Lung microvascular endothelial cell (primary cell): ENCODE measurements around the gene OPCML. TPM values are rescaled to one million over a fixed set of nuclear protein-coding genes. Genes with fewer than 3 reads are reported as not detected.

Source experiments
- DNase-seq, 2 donors: peaks; one replicate each; pipeline versions ENCODE4 v3.0.0 to v3.0.0-alpha.2; 2010; ENCODE audit warnings: low read depth in 2 of 2
- total RNA-seq: library from RNA; depleted of rRNA; stranded (reverse); fragments of >200 nt; gene quantifications from 2 replicates; pipeline ENCODE4 v1.2.1, GENCODE V29; 2014

Gene OPCML
- total RNA-seq, 1 donor from 2014 or later = not detected

- DNase-seq = no peak
Measured at GRCh38 chr11:132636523-132636922, 895.8 kb downstream of the OPCML start.

DNA sequence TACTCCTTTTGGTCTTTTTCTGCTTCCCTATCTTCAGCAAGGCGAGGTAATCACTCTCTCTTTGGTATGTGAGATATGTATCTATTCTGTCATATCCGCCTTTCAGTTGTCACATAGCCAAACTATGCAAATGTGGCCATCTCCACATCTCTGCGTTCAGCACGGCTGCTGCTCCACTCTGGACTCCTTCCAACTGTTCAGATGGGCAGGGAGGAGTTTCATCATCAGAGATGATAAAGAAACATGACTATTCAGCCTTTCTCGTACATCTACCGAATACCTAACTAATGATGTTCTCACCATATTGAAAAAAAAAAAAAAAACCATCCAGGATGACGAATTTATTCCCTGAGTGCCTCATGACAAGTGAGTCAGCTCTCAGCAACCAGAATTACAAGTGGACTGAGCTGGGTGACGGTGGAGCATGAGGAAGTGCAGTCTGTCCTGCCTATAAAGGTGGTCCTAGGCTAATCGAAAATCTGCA lies 899.6 kb downstream of the OPCML start:
- peak; percentile 52 to 87 for DNase-seq

- no peak for DNase-seq
Measured at GRCh38 chr11:132631989-132632388, 900.3 kb downstream of the OPCML start.

DNA sequence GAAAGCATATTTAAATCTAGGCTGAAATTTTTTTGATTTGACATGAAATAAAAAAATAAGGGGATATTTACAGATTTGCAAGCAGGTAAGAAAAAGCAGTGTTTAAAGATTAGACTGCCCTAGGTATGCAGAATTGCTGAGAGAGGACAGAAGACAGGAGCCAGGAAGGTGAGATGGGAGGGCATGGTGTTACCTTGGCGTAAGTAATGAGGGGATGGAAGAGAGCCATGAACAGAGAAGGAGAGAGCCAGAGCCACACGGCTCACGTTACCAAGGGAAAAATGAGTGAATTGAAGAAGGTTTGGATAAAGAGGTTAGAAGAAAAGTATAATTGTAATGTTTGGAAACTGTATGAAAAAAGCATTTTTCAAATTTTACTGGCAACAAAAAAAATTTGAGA lies 904.3 kb downstream of the OPCML start:
- DNase-seq = no peak

- DNase-seq = no peak
Measured at GRCh38 chr11:132626446-132626845, 905.9 kb downstream of the OPCML start.

GRCh38 chr11:132623511-132623910 lies 908.8 kb downstream of the OPCML start:
- no peak for DNase-seq

DNA sequence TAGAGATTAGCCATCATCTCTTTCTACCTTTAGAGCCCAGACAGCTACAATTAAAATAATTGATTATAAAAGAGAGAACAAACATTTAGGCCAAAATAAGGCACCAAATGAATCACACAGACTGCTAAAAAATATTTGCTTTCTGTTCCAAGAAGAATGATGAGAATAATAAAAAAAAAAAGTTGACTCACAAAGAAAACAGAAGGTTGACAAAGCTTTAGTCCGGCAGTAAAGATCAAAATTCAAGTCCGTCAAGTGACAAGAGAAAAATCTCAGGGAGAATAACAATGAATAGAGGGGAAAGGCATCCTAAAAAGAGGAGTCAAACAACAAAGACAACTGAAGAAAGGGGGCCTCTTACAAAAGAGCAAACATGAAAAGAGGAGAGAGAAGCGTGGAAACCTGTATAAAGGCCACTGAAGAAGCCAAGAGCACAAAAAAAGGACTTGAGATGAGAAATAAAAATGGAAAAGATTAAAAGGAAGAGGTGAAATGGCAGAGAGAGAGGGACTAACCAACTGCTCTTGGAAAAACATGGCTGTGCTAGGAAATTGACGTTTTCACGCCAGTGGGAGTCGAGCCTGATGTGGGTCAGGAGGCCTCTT lies 910.2 kb downstream of the OPCML start:
- no peak for DNase-seq

DNA sequence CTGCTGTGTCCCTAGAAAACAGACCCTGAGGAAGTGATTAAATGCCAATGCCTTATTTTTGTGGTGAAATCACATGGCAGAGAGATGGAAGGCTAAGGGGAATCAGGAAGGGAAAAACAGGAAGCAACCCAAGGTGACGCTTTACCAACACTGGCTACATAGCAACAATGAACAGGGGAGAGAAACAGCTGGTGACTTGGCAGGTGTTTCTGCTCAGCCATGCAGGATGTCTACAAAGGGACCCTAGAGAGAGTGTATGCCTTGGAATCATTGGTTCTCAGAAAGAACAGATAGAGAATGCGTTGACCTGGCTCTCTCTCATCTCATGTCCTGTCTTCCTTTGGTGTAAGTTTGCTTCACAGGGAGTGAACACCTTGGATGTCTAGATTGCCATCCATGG lies 911.9 kb downstream of the OPCML start:
- DNase-seq = peak in 1 of 2 donors; percentile 14

GRCh38 chr11:132610791-132611190 lies 921.5 kb downstream of the OPCML start:
- no peak for DNase-seq

GRCh38 chr11:132610216-132610615 lies 922.1 kb downstream of the OPCML start:
- no peak for DNase-seq

GRCh38 chr11:132607575-132607974 lies 924.7 kb downstream of the OPCML start:
- DNase-seq = no peak

DNA sequence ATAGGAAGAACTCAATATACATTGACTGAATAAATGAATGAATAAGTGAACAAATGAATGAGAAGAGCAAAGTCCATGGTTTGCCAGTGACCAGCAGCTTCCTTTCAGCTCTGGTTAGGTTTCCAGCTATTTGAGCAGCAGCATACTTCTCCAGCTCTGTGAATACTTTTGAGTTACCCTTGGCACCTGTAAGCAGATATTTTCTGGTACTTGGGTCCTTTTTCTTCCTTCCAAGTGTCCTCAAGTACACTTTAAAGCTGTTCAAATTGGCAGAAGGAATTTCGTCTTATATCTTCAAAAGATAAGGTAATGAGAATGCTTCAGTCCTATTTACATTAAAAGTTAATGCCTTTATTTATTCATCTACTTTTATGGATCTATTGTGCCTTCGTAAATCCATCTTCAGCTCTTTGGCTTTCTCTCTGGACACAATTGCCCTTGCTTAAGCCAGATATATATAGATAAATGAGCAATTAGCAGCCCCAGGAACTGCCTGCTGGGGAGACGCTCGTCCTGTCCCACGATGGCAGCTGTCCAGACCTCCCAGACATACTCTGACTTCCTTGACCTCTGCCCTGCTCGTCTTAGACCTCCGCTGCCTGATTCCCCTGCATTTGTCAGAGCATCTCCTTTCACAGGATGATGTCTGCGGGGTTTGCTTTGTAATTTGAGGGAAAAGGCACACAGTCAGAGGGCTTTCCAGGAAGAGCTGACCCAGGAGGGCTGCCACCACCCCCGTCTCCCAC lies 926.3 kb downstream of the OPCML start:
- no peak for DNase-seq

DNA sequence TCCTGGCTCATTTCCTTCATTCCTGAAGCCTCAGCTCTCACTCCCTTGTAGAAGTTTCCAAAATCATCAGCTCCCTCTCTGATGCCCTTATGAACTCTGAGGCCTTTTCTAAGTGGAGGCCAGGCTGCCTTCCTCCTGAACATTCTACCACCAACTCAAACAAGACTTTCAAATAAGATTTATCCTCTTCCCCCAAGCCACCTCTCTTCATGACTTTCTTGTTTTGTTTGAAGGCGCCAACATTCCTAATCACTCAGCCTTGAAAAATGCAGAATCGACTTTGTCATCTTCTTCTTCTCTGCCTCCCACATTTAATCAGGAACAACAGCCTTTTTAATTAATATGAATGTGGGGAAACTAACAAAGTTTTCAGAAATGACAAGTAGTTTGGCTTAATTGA lies 927.9 kb downstream of the OPCML start:
- no peak for DNase-seq

GRCh38 chr11:132601875-132602274 lies 930.4 kb downstream of the OPCML start:
- DNase-seq = no peak

DNA sequence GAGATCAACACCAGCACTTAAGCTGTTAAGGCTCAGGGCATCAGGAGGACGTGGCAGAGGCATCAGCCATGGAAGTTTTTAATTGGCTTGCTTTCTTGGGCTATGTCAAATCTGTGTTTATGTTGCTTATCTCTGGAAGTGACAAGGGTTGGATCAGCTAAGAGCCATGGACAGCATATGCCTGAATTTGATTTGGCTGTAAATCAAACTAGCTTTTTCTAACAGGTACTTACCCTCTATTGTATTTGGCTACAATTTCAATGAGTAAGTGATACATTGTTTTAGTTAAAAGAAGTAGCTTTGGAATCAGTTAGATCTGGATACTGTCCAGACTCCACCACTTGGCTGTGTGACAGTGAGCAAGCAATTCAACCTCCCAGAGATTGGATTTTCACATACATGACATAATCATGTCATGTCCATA lies 936.6 kb downstream of the OPCML start:
- peak in 1 of 2 donors; percentile 58 for DNase-seq

- DNase-seq = no peak
Measured at GRCh38 chr11:132595246-132595645, 937.1 kb downstream of the OPCML start.

DNA sequence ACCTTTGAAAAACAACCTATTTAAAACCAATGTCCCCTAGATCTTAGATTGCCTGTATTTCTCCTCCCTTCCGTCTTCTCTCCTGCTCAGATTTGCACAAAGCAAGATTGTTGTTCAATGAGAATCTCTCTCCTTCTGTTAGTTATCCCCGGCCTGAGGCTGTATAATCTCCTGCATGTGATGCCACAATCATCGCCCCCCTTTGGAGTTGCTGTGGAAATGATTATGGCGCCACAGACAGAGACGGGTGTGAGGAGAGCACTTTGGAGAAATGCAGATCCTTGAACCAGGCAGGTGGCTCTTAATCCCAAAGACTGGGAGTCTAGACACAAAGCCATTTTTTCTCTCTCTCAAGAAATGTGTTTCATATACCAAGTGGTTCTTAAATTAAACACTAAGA lies 941.3 kb downstream of the OPCML start:
- no peak for DNase-seq

DNA sequence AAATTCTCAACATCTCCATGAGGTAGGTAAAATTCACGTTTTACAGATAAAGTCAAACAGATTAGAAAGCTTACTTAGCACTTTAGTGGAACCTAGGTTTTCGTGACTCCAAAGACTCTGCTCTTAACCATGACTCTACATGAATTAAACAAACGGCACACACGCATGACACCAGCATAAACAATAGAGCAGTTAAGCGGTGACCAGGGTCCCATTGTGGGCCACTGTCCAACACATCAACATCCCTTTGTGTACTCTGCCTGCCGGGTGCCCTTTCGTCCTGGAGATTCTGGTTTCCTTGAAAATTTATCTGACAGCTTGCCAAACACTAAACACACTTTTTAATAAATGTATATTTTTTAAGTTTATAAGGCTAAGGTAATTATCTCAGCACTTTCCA lies 941.7 kb downstream of the OPCML start:
- no peak for DNase-seq

DNA sequence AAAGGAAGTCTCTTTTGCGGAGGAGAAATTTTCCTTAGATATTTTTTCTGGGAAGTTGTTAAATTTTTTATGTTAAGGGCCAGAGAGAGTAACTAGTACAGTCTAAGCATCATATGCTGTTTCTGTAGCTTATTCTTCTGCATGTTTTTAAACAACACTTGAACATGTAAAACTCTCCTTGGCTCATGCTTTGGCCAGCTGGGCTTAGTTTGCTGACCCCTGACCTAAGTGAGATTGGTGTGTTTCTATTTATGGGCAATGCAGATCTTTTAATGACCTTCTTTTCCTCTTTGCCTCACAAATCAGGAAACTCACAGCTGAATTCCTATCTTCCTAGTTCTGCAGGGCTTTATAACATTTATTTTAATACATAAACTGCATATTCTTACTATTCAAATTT lies 942.5 kb downstream of the OPCML start:
- no peak for DNase-seq

DNA sequence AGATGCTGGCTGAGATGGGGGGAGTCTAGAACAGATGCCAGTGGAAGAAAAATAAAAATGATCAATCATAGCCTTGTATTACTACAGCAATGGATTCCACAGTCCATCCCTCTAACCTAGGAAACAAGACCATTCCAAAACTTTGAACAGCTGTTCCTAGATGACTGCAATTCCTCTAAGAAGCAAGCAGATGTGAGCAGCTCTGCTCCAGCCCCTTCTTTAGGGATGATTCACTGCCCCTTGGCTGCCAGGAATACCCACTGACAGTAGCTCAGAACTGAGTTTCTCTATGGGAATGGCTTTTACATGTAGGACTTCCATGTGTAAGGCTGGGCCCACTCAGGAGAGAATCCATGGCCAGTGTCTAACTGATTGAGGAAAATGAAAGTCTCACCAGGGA lies 943.9 kb downstream of the OPCML start:
- no peak for DNase-seq

DNA sequence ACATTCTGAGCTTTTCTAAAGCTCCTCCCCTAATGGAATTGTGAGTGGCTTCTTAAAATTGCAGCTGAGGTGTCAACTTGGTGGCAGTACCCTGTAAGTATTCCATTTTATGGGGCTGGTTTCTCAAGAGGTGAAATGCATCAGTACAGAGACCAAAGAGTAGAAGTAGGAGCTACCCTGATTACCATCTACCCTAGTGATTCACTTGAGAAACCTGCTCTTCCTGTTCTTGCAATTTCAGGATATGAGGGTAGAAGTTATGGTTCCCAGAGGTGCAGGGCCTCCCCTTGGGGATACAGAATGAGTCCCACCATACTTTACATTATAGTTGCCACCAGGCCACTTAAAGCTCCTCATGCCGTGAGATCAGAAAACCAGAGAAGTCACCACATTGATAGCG lies 944.6 kb downstream of the OPCML start:
- DNase-seq = no peak

- no peak for DNase-seq
Measured at GRCh38 chr11:132586801-132587200, 945.5 kb downstream of the OPCML start.

GRCh38 chr11:132579634-132580327 lies 952.5 kb downstream of the OPCML start:
- DNase-seq = no peak
